Effector CD4-positive, alpha-beta T cell (primary cell): ENCODE data around the gene TACSTD2.
"Not testable (repeated sequence)": the region's sequence is repeated elsewhere in the genome, so short reads cannot be mapped to it uniquely, and the experiment has no call there.

Source experiments
- DNase-seq: peaks from one replicate; pipeline ENCODE4 v3.0.0-alpha.2; 2020

TACSTD2 gene

DNA sequence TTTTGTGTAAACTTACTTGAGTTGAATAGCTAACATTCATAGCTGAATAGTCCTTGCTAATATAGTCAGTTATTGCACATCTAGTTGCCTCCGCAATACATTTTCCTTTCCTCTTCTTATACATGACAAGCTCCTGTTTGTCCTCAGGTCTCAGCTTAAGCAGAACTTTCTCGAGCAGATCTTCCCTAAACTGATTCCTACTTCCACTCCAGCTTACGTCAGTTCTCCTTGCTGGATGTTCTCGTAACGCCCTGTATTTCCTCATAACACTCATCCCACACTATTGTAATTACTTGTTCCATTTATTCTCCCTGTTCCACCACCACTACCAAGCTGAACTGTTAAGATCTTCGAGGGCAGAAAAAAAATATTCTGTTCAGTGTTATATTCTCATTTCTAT is 15.4 kb downstream of the TACSTD2 start:
- no peak for DNase-seq

DNA sequence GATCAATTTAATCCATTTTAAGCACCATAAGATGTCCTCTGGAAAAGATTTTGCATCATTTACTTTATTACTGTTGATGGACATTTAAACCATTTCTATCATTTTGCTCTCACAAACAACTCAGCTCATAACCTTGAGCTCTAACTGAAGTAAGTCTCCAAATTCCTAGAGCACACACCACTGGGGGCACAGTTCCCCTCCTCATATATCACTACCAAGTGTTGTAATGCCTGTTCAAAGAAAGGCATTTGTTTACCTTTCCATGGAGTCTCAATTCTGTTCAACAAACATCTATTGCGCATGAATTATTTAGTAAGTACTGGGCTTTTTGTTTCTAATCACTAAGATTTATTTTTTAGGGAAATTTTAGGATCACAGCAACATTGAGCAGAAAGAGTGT is 21.7 kb downstream of the TACSTD2 start:
- DNase-seq: no peak

DNA sequence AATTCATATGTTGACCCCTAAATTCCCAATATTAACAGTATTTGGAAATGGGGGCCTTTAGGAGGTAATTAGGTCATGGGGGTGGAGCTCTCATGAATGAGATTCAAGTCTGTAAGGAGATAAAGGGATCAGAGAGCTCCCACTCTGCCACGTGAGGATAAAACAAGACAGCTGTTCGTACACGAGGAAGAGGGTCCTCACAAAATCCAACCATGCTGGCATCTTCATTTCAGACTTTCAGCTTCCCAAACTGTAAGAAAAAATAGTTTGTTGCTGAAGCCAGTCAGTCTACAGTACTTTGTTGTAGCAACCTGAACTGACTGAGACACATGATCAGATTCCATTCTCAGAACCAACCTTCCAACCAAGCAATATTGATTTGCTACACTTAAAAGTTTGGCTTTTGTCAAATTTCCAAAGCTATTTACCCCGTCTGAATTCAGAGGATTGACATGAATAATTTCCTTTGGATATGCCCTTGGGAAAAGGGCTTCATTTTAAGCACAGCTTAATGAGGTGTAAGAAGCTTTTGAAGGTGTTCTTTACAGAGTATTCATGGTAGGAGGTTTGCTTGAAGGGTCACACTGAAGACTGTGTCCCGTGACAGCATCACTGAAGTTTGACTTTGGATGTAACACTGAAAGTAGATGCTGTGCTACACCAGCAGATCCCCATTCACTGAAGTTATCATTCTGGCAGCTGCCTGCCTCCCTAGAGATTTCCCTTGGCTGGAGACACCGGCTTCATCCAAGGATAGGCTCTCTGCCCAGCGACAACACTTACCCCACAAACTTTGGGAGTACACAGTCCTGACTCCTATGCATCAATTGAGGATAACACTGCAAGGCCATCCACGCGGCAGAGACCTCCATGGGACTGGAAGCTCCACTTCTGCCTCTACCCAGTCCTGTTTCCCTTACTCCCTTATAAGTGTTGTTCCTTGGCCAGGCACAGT is 25.6 kb downstream of the TACSTD2 start:
- no peak for DNase-seq

DNA sequence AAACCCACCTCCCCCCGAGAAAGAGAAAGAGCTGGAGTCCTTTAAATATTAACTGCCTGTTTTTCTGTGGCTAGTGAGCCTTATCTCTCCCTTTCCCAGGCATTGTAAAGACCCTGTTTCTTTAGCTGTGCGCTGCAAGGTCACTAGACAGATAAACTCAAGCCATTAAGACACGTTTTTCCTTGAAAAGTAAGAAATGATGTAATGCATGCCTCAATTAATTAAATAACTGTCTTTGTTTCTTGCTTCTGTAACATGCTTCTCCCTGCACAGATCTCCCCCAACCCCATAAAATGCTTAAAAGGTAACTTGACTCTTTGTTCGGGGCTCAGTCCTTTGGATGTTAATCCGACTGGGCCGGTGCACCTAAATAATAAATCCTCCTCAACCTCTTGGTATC is 27.8 kb downstream of the TACSTD2 start:
- not testable (repeated sequence) for DNase-seq

DNA sequence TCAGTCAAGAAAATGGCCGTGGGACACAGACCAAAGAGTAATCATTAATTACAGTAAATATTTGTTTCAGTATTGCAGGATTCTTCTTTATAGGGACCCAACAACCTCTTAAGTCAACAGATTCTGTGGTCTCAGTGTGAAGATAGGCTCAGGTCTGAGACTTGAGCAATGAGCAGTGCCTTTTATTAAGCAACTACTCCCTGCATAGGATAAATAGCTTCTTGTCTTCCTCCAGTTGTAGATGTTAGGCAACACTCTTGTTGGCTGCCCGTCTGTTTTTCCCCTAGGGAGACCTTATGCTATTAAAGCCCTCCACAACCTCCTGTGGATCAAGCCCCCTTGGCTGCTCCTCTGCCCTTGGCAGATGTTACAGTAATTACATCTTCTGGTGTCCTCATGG is 28.7 kb downstream of the TACSTD2 start:
- DNase-seq: no peak

DNA sequence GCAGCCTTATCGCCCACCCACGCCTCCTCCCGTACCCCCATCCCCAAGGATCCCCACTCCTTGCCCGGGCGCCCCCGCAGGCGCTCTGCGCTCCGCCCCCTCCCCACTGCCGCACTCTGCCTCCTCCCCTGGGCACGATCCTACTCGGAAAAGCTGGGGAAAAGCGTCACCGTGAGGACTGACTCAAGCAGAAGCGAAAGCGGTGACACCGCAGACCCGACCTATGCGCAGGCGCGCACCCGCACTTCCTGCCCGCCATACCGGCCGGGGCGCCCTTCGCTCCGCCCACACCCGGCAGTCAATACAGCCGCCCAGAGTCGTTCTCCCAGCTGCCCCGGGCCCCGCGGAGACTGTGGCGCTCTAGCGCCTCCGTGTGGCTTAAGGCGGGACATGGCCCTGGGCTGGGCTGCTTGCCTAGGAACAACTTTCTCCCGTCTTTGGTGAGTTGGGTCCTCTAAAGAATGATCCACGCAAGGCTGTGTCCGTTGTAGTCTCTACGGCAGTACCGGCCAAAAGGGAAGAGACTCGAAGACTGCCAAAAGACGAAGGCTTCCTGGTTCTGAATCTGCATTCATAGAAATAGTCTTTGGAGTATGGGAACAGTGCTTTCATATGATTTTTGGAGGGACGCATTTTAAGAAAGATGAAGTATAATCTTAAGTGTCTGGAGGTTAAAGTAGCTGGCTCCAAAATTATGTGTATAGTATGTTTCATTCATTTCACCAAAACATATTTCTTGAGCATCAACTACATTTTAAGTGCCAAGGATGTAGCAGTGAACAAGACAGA is 30.3 kb downstream of the TACSTD2 start, which contains the start of gene OMA1:
OMA1 (minus strand) TSS at position 207 of the 789 bp plus-strand sequence. CDS start 7,432 bp downstream, outside the sequence.
- peak; percentile 96 for DNase-seq

DNA sequence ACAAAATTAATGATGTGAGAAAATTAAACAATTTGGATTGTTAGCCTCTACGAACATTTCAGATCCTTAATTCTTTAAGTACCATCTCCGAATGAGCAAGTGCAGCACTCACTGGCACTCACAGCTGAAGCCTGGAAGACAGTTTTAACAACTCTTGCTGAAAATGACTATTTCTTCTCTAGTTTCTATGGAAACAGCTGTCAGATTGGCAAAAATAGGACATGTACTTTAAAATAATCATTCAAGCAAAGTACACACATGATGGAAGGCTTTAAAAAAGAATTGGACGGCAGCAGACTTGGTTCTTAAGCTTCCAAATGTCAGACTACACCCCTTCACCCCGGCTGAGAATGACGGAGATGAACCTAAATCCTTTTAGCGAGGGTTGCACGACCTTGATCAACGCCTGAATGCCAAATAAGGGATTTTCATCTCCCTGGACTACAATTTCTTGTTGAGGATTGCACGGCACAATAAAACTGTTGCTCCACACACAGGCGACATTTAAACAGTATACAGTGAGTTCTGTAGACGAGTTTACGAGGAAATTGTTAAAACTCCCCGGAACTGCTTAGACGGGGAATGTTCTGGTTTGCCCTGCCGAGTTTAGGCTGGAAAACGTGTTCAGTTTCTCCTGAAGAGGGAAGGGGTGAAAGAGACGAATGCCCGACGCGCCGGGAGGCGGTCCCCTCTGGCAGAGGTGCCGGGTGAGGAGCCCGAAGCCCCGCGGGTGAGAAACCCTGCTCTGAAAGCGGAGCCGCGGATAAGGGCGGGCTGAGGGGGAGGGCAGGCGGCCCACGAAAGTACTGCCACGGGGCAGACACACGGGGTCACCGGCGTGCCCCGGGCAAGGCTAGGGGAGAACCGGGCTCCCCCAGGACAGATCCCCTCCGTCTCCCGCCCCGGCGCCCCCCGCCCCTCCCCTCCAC is 31.2 kb downstream of the TACSTD2 start:
- DNase-seq: peak; percentile 75

DNA sequence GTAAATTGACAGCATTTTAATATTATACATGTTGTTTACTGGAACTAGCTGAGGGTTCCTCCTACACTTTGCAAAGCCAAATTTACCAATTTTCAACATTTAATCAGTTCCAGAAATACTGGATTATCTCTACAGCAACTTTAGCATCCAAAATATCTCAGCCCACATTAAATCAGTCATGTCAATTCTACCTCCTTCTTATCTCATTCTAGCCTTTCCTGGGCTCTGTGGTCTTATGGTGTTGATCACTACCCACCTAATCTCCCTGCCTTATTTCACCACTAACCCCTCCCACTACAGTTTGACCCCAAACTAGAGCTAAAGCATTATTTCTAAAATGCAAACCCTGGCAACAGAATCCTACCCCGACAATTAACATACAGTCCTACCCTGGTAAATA is 33.8 kb downstream of the TACSTD2 start:
- DNase-seq: no peak

DNA sequence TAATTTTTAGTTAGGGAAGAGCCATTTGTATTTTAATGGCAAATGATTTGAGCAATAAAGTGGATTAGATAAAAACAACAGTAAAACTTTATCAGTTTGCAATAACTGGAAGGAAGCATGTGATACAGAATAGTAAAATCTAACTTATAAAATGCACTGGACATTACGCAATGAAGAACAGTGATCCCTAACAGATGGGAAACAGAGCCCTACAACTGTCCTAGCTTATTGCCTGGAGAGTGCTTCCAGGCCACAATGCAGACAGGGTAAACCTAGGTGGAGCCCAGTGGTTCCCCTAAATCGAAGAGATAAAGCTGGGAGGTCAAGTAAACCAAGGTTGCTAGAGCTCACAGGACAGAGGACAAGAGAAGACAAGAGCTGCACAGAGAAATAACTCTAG is 37.5 kb downstream of the TACSTD2 start:
- no peak for DNase-seq

DNA sequence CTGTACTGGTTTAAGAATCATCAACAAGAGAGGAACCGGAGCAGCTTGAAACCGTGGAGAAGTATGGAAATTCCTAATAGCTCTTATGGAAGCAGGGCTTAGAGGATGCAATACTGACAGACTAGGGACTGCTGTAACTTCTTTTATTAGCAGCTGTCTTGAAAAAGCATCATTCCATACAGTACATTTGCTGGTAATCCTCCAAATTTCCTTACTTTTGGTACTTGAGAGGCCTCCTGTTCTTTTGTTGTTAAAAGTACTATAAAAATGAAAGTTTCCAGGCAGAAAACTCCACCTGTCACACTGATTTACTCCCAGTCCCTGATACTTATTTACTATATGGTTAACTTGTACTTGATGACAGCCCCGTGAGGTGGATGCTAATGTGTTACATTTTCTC is 38.2 kb downstream of the TACSTD2 start:
- no peak for DNase-seq

DNA sequence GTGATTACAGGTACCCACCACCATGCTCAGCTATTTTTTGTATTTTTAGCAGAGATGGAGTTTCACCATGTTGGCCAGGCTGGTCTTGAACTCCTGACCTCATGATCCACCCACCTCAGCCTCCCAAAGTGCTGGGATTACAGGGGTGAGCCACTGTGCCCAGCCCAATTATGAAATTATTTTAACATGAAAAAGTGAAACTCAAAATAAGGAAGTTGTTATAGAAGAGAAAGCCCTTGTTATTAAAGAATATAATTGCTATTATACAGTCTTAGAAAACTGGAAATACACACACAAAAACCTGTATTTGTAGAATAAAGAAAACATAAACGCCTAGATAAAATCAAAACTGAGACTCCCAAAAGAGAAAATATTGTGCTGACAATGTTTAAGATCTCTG is 45.2 kb downstream of the TACSTD2 start:
- DNase-seq: not testable (repeated sequence)

DNA sequence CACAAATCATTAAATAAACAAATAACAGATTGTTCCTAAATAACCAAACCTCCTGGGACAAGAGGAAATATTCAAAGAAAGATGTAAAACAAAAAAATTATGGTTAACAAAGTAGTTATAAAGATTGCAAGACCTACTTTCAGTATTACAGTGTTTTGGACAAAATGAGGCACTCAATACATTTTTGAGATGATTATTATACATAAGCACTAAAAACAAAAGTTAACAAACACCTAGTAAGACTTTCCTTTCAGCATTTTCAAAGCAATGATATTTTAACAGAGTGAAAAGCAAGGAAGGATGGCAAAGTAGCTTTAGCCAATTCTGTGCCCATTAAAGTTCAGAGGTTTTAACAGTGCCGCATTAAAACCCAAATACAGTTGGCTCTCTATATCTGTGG is 47.8 kb downstream of the TACSTD2 start:
- no peak for DNase-seq

DNA sequence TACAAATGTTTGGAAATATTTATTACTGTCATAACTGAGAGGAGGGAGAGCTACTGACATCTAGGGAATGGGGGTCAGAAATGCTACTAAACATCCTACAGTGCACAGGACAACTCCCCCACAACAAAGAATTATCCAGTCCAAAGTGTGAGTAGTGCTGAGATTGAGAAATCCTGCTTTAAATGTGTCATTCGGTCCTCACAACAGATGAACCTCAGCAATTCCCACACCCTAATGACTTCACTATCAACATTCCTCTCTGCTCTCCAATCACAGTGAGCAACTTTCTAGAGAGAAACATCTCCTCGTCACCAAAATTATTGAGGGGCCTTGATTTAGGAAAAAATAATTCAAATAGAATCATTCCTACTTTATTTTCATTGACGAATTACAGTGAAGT is 48.5 kb downstream of the TACSTD2 start:
- no peak for DNase-seq
